Activated naive CD4-positive, alpha-beta T cell treated with Interleukin-2 at 50 U/mL for 16 hours (primary cell): ENCODE measurements around the gene LCN15.
"Not testable (repeated sequence)": the region's sequence is repeated elsewhere in the genome, so short reads cannot be mapped to it uniquely, and the experiment has no call there.

Experiments
- DNase-seq: peaks from one replicate; pipeline ENCODE4 v3.0.0-alpha.2; 2020

The LCN15 gene

GRCh38 chr9:136793086-136793946 is 29.0 kb upstream of the LCN15 start:
- DNase-seq, result no peak

GRCh38 chr9:136792321-136793085 is 28.2 kb upstream of the LCN15 start:
- no peak for DNase-seq

DNA sequence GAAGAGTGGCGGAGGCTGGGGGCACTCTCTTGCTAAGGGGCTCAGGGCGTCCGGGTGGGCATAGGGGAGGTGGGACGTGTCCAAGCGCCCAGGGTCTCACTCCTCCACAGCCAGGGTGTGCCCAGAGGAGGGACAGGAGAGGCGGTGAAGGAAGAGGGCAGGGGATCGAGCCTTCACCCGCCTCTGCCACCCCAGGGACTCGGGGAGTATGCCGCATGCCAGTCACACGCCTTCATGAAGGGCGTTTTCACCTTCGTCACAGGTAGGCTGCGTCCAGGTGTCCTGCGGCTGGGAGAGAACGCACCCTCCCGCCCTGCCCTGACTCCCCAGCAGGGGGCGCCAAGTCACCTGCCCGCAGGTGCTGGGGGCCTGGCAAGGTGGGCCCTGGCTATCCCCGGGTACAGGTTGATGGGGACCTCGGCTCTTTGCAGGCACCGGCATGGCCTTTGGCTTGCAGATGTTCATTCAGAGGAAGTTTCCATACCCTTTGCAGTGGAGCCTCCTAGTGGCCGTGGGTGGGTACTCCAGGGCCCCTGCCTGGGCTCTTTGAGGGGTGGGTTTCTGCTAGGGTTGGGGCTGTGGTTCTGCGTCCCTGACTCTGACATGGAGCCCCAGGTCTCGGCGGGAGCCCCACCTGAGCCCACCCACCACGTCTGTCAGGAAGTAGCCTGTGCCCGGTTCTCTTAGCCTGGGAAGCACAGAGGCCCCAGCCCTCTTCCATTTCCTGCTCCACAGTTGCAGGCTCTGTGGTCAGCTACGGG is 27.4 kb upstream of the LCN15 start:
- DNase-seq, result peak; percentile 69

DNA sequence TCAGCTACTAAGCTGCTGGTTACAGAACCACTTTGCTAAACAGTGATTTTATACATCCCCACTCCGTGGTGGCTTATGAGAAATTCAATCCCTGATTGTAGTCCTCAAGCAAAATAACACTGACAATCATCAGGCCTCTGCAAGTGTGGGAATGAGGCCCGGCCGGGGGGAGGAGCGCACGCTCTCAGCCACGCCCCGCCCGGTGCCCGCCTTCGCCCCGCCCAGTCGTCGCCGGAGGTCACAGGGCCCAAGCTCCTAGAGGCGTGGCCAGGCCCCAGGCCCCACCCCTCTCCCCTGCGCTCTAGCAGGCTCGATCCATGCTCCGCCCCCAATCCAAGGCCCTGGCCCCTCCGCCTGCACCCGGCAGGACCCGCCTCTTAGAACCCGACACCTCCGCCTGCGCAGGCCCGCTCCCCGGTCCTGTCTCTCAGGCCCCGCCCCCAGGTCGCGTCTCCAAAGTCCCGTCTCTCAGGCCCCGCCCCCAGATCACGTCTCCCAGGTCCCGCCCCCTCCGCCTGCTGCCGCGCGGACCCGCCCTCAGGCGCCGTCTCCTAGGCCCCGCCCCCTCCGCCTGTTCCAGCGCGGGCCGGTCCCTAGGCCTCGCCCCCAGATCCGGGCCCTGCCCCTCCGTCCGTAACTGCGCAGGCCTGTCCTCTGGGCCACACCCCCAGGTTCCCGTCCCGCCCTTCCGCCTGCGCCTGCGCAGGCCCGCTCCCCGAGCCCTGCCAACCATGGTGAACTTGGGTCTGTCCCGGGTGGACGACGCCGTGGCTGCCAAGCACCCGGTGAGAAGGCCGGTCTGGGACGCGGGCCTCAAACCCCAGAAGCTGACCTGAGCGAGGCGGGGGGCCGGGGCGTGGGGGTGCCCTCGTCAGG is 26.6 kb upstream of the LCN15 start, which contains the start of gene TMEM141:
TMEM141 (plus strand) TSS at position 705 of the 876 bp plus-strand sequence; CDS start at position 732, 27 bp downstream.
- peak; percentile 100 for DNase-seq

- no peak for DNase-seq
Observed at GRCh38 chr9:136789523-136789937, 25.2 kb upstream of the LCN15 start.

GRCh38 chr9:136788644-136789522 is 24.6 kb upstream of the LCN15 start:
- not testable (repeated sequence) for DNase-seq

DNA sequence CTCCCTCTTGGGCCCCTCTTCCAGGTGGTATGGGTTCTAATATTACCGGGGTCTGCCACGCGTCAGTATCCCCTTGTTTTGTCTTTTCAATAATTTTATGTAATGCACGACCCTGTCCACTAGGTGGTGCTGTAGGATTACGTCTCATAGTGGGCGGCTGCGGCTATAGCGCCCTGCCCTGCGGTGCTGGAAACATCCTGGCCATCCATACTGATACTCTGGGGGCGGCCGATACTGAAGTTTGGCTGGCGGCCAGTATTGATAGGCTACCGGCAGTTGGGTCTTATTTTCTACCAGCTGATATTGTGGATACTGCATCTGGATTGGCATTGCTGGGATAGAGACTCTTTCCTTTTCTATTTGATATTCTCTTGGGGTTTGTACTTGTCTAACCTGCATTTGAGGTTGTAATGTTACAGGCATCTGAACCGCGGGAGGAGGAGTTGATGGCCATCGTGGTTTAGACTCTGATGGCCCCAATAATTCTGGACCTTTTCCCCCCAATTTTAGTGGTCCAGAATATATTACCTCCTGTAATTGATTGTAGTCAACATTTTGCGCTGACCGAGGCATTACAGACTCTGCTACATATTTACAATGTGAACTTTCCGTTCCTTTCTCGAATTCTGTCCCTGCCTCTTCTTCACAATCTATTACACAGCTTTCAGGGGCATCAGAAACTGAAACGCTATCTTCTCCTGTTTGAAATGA is 23.5 kb upstream of the LCN15 start:
- DNase-seq, result peak; percentile 70

DNA sequence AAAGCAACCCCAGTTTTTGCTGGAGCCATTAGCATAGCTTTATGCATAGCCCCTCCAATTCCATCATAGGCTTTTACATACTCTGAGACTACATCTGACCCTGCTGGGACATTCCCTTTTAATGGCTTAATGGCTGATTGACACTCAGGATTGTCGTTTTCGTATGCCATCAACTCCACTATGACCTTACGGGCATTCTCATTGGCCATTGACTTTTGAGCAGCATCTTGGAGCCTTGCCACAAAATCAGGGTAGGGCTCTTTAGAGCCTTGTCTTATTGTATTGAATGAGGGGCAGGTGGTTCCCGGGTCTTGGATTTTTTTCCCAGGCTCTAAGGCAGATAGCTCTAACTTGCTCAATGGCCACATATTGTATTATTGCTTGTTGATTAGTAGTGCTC is 22.7 kb upstream of the LCN15 start:
- not testable (repeated sequence) for DNase-seq

DNA sequence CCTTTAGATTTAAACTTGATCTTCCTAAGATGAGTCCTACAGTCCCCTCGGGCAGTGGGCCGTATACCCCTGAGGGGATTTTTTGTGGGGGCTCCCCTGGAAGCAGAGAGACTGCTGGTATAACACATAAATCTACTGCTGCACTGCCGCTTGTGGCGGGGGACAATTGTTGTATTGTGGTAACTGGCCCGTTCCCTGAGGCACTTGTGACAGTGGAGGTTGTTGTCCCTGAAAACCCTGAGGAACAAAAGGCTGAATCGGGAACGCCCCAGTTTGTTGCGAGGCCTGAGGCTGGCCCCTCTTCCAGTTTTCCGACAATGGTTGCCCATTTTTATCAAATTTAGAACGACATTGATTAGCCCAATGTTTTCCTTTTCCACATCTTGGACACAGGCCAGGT is 22.1 kb upstream of the LCN15 start:
- DNase-seq, result no peak

DNA sequence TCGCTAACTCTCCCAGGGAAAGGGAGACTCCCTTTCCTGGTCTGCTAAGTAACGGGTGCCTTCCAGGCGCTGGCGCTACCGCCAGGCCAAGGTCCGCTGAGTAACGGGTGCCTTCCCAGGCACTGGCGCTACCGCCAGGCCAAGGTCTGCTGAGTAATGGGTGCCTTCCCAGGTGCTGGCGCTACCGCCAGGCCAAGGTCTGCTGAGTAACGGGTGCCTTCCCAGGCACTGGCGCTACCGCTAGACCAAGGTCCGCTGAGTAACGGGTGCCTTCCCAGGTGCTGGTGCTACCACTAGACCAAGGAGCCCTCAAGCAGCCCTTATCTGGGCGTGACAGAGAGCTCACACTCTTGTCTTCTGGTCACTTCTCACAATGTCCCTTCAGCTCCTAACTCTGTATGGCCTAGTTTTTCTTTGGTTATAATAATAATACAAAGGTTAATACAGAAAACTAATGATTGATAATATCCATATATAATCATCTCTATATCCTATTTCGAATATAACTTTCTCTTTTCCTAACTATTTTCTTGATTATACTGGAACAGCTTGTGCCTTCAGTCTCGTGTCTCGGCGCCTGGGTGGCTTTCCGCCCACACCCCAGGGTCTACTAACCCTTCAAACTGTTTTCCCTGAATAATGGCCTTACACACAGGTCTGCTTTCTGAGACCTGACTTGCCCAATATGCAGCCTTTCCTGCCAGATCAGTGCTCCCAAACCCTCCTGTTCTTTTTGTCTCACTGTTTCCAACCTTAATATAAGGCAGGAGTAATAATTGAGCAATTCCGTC is 21.4 kb upstream of the LCN15 start:
- DNase-seq, result not testable (repeated sequence)

- no peak for DNase-seq
Observed at GRCh38 chr9:136784997-136785361, 20.7 kb upstream of the LCN15 start.

GRCh38 chr9:136784249-136784996 is 20.1 kb upstream of the LCN15 start:
- DNase-seq, result no peak

GRCh38 chr9:136782452-136782851 is 18.1 kb upstream of the LCN15 start:
- DNase-seq, result no peak

- DNase-seq, result no peak
Observed at GRCh38 chr9:136779808-136780207, 15.5 kb upstream of the LCN15 start.

DNA sequence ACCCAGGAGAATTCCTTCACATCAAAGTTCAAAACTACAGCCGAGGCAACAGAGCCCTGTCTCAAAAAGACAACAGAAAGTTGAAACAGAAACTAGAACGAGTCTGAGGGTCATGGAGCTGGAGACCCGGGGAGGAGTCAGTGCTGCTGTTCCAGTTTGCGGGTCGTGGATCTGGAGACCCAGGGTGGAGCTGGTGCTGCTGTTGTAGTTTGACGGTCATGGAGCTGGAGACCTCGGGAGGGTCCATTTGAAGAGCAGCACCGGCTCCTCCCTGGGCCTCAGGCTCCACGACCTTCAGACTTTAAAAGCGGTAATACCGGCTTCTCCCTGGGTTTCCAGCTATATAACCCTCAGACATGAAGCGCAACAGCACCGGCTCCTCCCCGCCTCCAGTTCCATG is 13.0 kb upstream of the LCN15 start:
- no peak for DNase-seq

DNA sequence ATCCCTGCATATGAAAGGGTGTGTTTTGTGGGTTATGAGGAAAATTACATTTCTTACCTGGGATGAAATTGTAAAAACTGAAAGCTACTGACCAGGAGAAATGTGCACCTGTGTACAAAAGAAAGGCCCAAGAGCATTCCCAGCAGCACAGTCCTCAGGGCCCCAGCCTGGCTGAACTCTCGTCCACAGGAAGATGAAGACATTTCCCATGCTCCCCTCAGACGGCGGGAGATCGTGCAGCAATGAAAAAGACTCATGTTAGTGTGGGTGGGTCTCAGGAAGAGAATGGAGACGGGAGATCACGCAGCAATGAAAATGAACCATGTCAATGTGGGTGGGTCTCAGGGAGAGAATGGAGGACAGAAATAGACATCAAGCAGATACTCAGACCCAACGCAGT is 12.6 kb upstream of the LCN15 start:
- DNase-seq, result no peak

GRCh38 chr9:136775191-136775590 is 10.9 kb upstream of the LCN15 start:
- DNase-seq, result no peak

DNA sequence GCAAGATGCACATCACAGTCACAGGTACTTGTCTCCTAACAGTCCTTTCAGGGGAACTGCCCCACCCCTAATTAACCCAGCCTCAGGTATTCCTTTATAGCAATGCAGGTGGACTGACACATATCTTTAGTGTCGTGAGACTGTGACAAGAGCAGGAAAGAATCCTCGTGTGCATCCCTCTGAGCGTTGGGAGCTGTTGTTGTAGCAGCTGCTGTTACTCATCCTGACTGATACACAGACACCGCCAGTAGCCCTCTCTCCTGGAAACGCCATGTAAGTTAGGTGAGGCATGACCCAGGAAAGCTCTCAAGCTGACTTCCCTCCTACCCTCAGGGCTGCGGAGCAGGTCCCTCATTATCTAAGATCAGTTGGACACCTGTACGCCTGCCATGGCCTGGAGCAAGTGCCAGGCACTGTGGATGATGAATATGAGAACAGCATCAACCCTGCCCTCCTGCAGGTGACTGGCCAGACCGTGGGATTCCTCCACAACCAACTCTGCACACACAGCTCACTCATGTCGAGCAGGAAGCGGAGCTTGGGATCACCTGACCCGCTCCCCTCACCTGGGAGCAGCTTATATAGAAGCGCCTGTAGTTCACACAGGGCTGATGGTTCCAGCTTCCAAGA is 10.2 kb upstream of the LCN15 start:
- DNase-seq, result no peak
